Gastroesophageal sphincter (tissue), 4 donors: ENCODE measurements around the gene IRX1. TPM values are rescaled to one million over a fixed set of nuclear protein-coding genes. Genes with fewer than 3 reads are reported as not detected.

Experiments used
- ATAC-seq: fragments of 150-250 bp; one replicate; pipeline ENCODE4 v1.9.1; 2016; ENCODE audit warnings: mild to moderate bottlenecking, moderate library complexity
- H3K27ac ChIP-seq, 4 donors: fragments of 200-600 bp; sonication (generic) in 3 of 4; 1 replicate in 3 of 4; 2 replicates in 1 of 4; pipeline ENCODE4 v1.5.1; 2016 to 2019
- H3K27me3 ChIP-seq: fragments of 200-600 bp; sonication (generic); one replicate; pipeline ENCODE4 v1.5.1; 2019
- H3K36me3 ChIP-seq, 2 donors: fragments of 200-600 bp; sonication (generic); one replicate each; pipeline ENCODE4 v1.5.1; 2019; ENCODE audit warnings: control low read depth in 1 of 2
- H3K4me1 ChIP-seq, 3 donors: fragments of 200-600 bp; sonication (generic); 1 replicate in 2 of 3; 2 replicates in 1 of 3; pipeline ENCODE4 v1.5.1; 2016 to 2019; ENCODE audit warnings: control low read depth in 2 of 3
- H3K4me3 ChIP-seq, 2 donors: fragments of 200-600 bp; sonication (generic); one replicate each; pipeline ENCODE4 v1.5.1; 2019; ENCODE audit warnings: mild to moderate bottlenecking in 1 of 2, moderate library complexity in 1 of 2
- H3K9me3 ChIP-seq, 3 donors: fragments of 200-600 bp; sonication (generic); one replicate each; pipeline ENCODE4 v1.5.1; 2017 to 2019; ENCODE audit warnings: control low read depth in 2 of 3
- EP300 ChIP-seq: sonication (generic); formaldehyde crosslinking; IDR thresholded peaks from one replicate; pipeline ENCODE4 v1.6.1; 2017; ENCODE audit warnings: antibody characterized with exemption, mild to moderate bottlenecking
- POLR2A ChIP-seq, 2 donors: fragments of 450-650 bp; IDR thresholded peaks; one replicate each; pipeline ENCODE4 v1.6.1; 2017; ENCODE audit warnings: antibody characterized with exemption in 2 of 2, mild to moderate bottlenecking in 2 of 2, moderate library complexity in 1 of 2
- POLR2AphosphoS5 ChIP-seq: sonication (generic); formaldehyde crosslinking; IDR thresholded peaks from one replicate; pipeline ENCODE4 v1.6.1; 2017; ENCODE audit warnings: antibody characterized with exemption
- WGBS, 2 donors: methylation state at CpG; one replicate each; pipeline ENCODE4 v1.1.5; 2018; ENCODE audit warnings: low coverage in 1 of 2; 5-methylcytosine and 5-hydroxymethylcytosine counted together
- total RNA-seq, 4 donors: library from RNA; depleted of rRNA; stranded (reverse); fragments of >200 nt; gene quantifications; one replicate each; pipeline ENCODE4 v1.1.0, GENCODE V29; 2016
- TF ChIP-seq, protein P1 (sequence below), 4 experiments: fragments of 200-600 bp in 2 of 4; fragments of 450-650 bp in 2 of 4; sonication (generic) in 1 of 4; IDR thresholded peaks; one replicate each; pipeline ENCODE4 v1.5.1; 2017 to 2019; ENCODE audit warnings: antibody characterized with exemption in 4 of 4, mild to moderate bottlenecking in 2 of 4, moderate library complexity in 2 of 4

The IRX1 gene
- total RNA-seq: 1 to 10 TPM in 1 of 4 donors, under 1 TPM in 1, not detected in 2; 0.39 to 2.0 TPM

DNA sequence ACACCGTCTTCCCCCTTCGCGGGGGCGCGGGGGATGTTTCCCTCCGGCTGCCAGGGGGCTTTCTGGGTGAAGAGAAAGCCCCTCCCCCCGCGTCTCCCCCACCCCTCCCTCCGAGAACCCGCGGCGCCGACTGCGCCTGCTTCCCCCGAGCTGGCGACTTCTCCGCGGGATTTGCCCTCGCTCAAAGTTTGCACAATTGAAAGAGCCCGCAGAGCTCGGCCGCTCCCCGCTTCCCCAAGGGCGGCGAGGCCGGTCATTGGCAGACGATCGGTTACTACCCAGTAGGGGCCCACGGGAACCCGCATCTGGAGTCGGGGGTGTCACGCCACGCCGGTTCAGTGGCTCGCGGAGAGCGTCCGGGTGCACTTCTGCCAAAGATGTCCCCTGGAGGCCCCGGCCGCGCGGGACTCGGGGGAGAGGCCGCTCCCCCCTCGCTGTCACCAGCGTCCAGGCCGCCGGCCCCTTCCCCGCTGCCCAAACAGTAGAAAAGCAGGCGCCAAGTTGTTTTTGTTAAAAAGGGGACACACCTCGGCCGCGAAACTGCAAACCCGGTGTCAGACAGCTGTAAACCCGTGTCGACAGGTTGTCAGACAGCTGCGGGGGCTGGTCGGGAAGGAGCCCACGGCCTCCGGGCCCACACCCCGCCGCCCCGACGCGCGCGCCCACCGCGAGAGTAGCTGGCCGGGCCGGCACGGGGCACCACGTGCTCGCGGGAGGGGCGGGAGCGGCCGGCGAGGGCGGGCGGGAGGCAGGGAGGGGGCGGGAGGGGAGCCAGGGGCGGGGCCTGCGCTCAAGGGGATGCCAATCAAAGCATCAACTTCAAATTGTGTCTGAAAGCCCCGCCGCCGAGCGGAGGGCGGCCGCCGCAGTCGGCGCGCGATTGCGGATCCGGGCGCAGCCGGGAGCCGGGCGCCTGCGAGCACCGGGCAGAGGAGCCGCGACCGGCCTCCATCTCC, at the start of gene IRX1:
IRX1 (plus strand) TSS at position 827 of the 956 bp plus-strand sequence. CDS start 274 bp downstream, outside the sequence.
- peaks cover 100% of the 10 kb centered on the region for H3K27me3 ChIP-seq
- no peak for ATAC-seq
- peak within 1 kb of the TSS in 1 of 2 donors; percentile 32 for H3K4me3 ChIP-seq
- peaks cover 0 to 52% (median 21%) of the 10 kb centered on the region in 3 donors for H3K4me1 ChIP-seq
- 0% methylated on average over 3 of the region's 106 CpGs; no CpG with 5 or more reads in 1 of the 2 donors for WGBS, 2 donors
- TF ChIP-seq EP300 (no peak), POLR2A (IDR thresholded peaks at IDR 0.05) (no peak)
- no peak within 1 kb of the TSS for H3K27ac ChIP-seq
- H3K9me3 ChIP-seq: no peaks in the 10 kb centered on the region
- no peaks in the 10 kb centered on the region for H3K36me3 ChIP-seq

DNA sequence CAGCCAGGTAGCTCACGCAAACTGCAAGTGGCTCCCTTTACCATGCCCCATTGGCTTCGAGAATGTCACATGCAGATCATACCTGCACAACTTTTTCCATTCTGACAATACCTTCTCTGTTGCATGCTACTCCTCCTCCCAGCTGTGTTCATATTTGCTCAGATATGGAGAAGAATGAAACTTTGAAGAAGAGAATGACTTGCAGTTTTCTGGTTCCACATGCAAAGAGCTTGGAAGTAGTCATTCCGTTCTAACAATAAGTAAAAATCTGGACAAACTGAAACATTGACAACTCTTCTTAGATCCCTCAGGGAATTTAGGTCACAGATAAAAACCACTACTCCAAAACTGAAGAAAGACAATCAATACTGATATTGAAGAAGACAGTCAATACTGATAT, 49.6 kb upstream of the IRX1 start:
- Histone ChIP-seq H3K4me3 (no peak overlapping the region), H3K27ac (no peak overlapping the region), H3K4me1 (no peaks in the 10 kb centered on the region), H3K36me3 (no peaks in the 10 kb centered on the region), H3K9me3 (peaks cover 0 to 7% (median 0%) of the 10 kb centered on the region in 3 donors), H3K27me3 (no peaks in the 10 kb centered on the region)
- TF ChIP-seq POLR2A (IDR thresholded peaks at IDR 0.05): no peak
- TF ChIP-seq, protein P1, sequence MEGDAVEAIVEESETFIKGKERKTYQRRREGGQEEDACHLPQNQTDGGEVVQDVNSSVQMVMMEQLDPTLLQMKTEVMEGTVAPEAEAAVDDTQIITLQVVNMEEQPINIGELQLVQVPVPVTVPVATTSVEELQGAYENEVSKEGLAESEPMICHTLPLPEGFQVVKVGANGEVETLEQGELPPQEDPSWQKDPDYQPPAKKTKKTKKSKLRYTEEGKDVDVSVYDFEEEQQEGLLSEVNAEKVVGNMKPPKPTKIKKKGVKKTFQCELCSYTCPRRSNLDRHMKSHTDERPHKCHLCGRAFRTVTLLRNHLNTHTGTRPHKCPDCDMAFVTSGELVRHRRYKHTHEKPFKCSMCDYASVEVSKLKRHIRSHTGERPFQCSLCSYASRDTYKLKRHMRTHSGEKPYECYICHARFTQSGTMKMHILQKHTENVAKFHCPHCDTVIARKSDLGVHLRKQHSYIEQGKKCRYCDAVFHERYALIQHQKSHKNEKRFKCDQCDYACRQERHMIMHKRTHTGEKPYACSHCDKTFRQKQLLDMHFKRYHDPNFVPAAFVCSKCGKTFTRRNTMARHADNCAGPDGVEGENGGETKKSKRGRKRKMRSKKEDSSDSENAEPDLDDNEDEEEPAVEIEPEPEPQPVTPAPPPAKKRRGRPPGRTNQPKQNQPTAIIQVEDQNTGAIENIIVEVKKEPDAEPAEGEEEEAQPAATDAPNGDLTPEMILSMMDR (IDR thresholded peaks at IDR 0.05): no peak
- TF ChIP-seq POLR2AphosphoS5: no peak
- TF ChIP-seq EP300: no peak
- 86 to 96% methylated on average over 3 of the region's 3 CpGs for WGBS, 2 donors
- ATAC-seq: no peak

DNA sequence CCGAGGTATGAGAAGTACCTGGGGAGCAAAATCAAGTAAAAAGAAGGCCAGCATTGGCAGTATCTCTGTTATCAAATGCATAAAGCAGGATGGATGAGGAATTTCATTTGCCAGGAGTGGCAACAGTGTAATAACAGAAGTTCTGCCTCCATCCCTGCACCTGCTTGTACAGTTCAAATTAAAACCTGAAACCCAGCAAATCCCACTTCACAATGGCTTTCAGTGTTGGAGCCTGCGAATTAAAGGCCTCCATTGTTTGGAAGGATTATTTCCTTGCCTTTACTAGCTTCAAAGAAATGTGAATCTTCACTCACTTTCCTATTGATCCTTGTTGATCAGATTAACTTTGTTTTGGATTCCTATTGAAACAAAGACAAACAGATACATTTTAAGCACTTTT, 31.5 kb upstream of the IRX1 start:
- H3K27ac ChIP-seq: no peak overlapping the region

DNA sequence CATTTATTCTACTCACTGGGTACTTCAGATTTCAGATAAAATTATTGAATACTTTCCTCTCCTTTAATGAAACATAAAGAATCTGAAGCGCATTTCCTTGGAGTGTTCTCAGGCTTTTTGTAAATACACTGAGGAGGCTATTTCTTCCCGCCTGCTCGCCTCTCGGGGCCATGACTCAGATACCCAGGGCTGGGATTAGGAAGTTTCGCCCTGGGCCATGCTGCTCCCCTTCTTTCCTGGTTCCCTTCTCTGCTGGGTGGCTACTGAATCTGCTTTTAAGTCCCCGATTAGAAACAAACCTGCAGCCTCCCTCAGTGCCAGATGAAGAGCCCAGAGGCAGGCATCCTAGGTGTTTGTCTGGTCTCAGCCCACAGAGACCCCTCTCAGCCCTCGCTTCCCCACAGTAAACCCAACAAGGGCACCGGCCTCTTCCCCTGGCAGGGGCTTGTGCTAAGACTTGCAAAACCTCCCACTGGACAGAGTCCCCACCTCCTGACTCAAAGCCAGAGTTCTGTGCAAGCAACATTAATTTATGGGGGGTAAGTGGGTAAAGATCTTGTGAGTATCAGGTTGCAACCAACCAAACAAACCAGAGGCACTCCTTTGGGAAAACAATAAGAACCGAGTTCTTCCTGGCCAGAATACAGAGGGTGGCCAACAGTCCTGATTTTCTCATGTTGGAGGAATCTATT, 30.7 kb upstream of the IRX1 start:
- Histone ChIP-seq H3K4me1 (no peaks in the 10 kb centered on the region), H3K36me3 (no peaks in the 10 kb centered on the region), H3K27me3 (peaks cover 9% of the 10 kb centered on the region), H3K4me3 (no peak overlapping the region), H3K27ac (no peak overlapping the region), H3K9me3 (peaks cover 0 to 18% (median 0%) of the 10 kb centered on the region in 3 donors)
- 61 to 67% methylated on average over 2 to 6 of the region's 9 CpGs for WGBS, 2 donors
- ATAC-seq: no peak
- TF ChIP-seq EP300 (no peak), POLR2AphosphoS5 (no peak), POLR2A (IDR thresholded peaks at IDR 0.05) (no peak)
- TF ChIP-seq, protein P1 (IDR thresholded peaks at IDR 0.05): no peak

More for the DNA sequence above, 31.5 kb upstream of the IRX1 start:
- Histone ChIP-seq H3K4me1 (no peaks in the 10 kb centered on the region), H3K27me3 (peaks cover 5% of the 10 kb centered on the region), H3K4me3 (no peak overlapping the region), H3K9me3 (peaks cover 0 to 24% (median 0%) of the 10 kb centered on the region in 3 donors), H3K36me3 (no peaks in the 10 kb centered on the region)
- no peak for TF ChIP-seq POLR2A (IDR thresholded peaks at IDR 0.05)
- no peak for TF ChIP-seq POLR2AphosphoS5
- TF ChIP-seq EP300: no peak
- 58 to 78% methylated on average over 1 to 2 of the region's 2 CpGs for WGBS, 2 donors
- no peak for ATAC-seq

DNA sequence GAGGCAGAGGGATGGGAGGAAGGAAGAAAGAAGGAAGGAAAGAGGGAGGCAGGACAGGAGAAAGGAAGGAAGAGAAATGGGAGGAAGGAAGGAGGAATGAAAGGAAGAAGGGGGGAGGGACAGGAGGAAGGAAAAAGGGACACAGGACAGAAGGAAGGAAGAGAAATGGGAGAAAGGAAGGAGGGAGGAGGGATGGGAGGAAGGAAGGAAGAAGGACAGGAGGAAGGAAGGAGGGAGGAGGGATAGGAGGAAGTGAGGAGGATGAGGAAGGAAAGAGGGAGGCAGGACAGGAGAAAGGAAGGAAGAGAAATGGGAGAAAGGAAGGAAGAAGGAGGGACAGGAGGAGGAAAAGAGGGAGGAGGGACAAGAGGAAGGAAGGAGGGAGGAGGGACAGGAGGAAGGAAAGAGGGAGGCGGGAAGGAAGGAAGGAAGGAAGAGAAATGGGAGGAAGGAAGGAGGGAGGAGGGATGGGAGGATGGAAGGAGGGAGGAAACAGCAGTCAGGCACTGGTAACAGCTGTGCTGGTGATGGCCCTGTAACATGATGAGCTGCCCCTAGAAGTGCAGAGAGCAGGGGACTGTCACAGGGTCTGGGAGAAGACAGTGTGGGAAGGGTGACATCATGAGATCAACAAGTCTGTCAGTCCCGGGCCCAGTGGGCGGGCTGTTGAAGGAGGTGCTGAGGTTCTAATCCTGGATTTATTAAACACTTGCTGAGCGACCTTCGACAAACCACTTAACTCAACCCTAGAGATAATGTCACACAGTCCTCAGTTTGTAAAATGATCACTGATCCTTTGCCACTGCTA, 10.7 kb upstream of the IRX1 start:
- no peaks in the 10 kb centered on the region for H3K9me3 ChIP-seq
- ATAC-seq: no peak
- no peak overlapping the region for H3K4me3 ChIP-seq

More for the DNA sequence above, 10.7 kb upstream of the IRX1 start:
- no peaks in the 10 kb centered on the region for H3K4me1 ChIP-seq
- H3K27ac ChIP-seq: no peak overlapping the region
- TF ChIP-seq EP300: no peak
- no peak for TF ChIP-seq POLR2A (IDR thresholded peaks at IDR 0.05)
- no peak for TF ChIP-seq POLR2AphosphoS5
- TF ChIP-seq, protein P1 (IDR thresholded peaks at IDR 0.05): no peak
- 38 to 74% methylated on average over 3 to 5 of the region's 5 CpGs for WGBS, 2 donors
- no peaks in the 10 kb centered on the region for H3K36me3 ChIP-seq
- H3K27me3 ChIP-seq: peaks cover 71% of the 10 kb centered on the region
